CD4-positive, alpha-beta T cell (primary cell): ENCODE measurements around the gene GANAB. TPM values are rescaled to one million over a fixed set of nuclear protein-coding genes. Genes with fewer than 3 reads are reported as not detected.

ENCODE experiments used
- ATAC-seq: fragments of 200-7000 bp; cut with Tn5 transposase; one replicate; pipeline ENCODE4 v1.10.0; 2022; ENCODE audit warnings: mild to moderate bottlenecking; ENCODE audit not compliant: poor library complexity
- CTCF ChIA-PET: fragments of 350-600 bp; sonication (Branson Sonifier 250); formaldehyde crosslinking; loops from one replicate; lab custom pipeline; 2021; ENCODE audit warnings: antibody characterized with exemption, inconsistent platforms; lab: Charles Lee
- POLR2A ChIA-PET: fragments of 350-600 bp; sonication (Branson Sonifier 250); formaldehyde crosslinking; loops from one replicate; lab custom pipeline; 2021; ENCODE audit warnings: antibody characterized with exemption, inconsistent platforms; lab: Charles Lee
- DNase-seq, 14 experiments: peaks; one replicate each; pipeline ENCODE4 v3.0.0-alpha.2; 2013 to 2020; ENCODE audit warnings: mixed read lengths in 2 of 14
- H3K27ac ChIP-seq, 2 donors: one replicate each; pipeline versions ENCODE4 v1.5.1 to v1.7.0; 2013; ENCODE audit warnings: low read length in 2 of 2, low read depth in 1 of 2, mild to moderate bottlenecking in 1 of 2
- H3K27me3 ChIP-seq, 2 experiments: 1 replicate in 1 of 2; 2 replicates in 1 of 2; pipeline versions ENCODE4 v1.6.1 to v1.7.0; 2013; ENCODE audit warnings: low read length in 2 of 2, control low read depth in 1 of 2, mild to moderate bottlenecking in 1 of 2, moderate library complexity in 1 of 2; ENCODE audit not compliant: insufficient read depth in 2 of 2, control insufficient read depth in 1 of 2
- H3K36me3 ChIP-seq: one replicate; pipeline ENCODE4 v1.6.1; 2013; ENCODE audit warnings: low read length, control low read depth; ENCODE audit not compliant: insufficient read depth
- H3K4me1 ChIP-seq: one replicate; pipeline ENCODE4 v1.6.1; 2013; ENCODE audit warnings: low read length, control low read depth; ENCODE audit not compliant: insufficient read depth
- H3K4me3 ChIP-seq: one replicate; pipeline ENCODE4 v1.5.1; 2013; ENCODE audit warnings: mild to moderate bottlenecking, low read length, moderate library complexity
- H3K9me3 ChIP-seq, 2 experiments: 1 replicate in 1 of 2; 2 replicates in 1 of 2; pipeline versions ENCODE4 v1.6.1 to v1.7.0; 2013; ENCODE audit warnings: low read length in 2 of 2, mild to moderate bottlenecking in 2 of 2, control low read depth in 1 of 2, moderate library complexity in 1 of 2; ENCODE audit not compliant: control insufficient read depth in 1 of 2, insufficient read depth in 1 of 2
- H3K27ac Mint-ChIP-seq: one replicate; pipeline ENCODE4 v1.8.0; 2020; ENCODE audit warnings: mixed read lengths
- H3K27me3 Mint-ChIP-seq: one replicate; pipeline ENCODE4 v1.8.0; 2021; ENCODE audit warnings: mixed read lengths
- H3K36me3 Mint-ChIP-seq: one replicate; pipeline ENCODE4 v1.8.0; 2021; ENCODE audit warnings: low read depth, mixed read lengths
- H3K4me1 Mint-ChIP-seq: one replicate; pipeline ENCODE4 v1.8.0; 2021; ENCODE audit warnings: low read depth, mixed read lengths
- H3K4me3 Mint-ChIP-seq: one replicate; pipeline ENCODE4 v1.8.0; 2020; ENCODE audit warnings: mild to moderate bottlenecking, mixed read lengths
- H3K9me3 Mint-ChIP-seq: one replicate; pipeline ENCODE4 v1.8.0; 2020; ENCODE audit warnings: mixed read lengths
- intact Hi-C, 2 experiments: fragments of 100-400 bp; cut with DNase I in 1 of 2; cut with micrococcal nuclease in 1 of 2; formaldehyde crosslinking; loops; one replicate each; pipeline versions ENCODE4 v1.15.1 to v1.9.0; 2023 to 2025; cut with DNase I, micrococcal nuclease
- total RNA-seq, 174 experiments: library from RNA in 2 of 174; stranded (reverse) in 2 of 174; gene quantifications; one replicate each; pipeline ENCODE4 v1.2.3 and lab custom pipeline; 2021 to 2026
- TF ChIP-seq, protein P1 (sequence below): fragments of 200-600 bp; IDR thresholded peaks from one replicate; pipeline ENCODE4 v1.8.0; 2022; ENCODE audit warnings: antibody characterized with exemption, mild to moderate bottlenecking

GANAB gene
- total RNA-seq, 2 experiments from 2014 or later, result 181 to 182 TPM

- H3K4me3 ChIP-seq, result no peak overlapping the region
- H3K4me1 ChIP-seq, result peaks cover 60% of the 10 kb centered on the region
- TF ChIP-seq, protein P1, sequence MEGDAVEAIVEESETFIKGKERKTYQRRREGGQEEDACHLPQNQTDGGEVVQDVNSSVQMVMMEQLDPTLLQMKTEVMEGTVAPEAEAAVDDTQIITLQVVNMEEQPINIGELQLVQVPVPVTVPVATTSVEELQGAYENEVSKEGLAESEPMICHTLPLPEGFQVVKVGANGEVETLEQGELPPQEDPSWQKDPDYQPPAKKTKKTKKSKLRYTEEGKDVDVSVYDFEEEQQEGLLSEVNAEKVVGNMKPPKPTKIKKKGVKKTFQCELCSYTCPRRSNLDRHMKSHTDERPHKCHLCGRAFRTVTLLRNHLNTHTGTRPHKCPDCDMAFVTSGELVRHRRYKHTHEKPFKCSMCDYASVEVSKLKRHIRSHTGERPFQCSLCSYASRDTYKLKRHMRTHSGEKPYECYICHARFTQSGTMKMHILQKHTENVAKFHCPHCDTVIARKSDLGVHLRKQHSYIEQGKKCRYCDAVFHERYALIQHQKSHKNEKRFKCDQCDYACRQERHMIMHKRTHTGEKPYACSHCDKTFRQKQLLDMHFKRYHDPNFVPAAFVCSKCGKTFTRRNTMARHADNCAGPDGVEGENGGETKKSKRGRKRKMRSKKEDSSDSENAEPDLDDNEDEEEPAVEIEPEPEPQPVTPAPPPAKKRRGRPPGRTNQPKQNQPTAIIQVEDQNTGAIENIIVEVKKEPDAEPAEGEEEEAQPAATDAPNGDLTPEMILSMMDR, result peak; percentile 71
- H3K27ac Mint-ChIP-seq, result peak overlapping the region; percentile 89
- no peaks in the 10 kb centered on the region for H3K9me3 Mint-ChIP-seq
- no peaks in the 10 kb centered on the region for H3K27me3 Mint-ChIP-seq
- ChIA-PET POLR2A (interaction anchor here (0.6 to 4.4 kb wide), 21 partner anchors 7 to 262 kb away, joined by 3 to 177 read pairs (median 50); partner anchors contain the start of genes AHNAK, B3GAT3, BSCL2 and C11orf98), CTCF (interaction anchor here (0.6 to 2.6 kb wide), 7 partner anchors 19 to 138 kb away, joined by 3 to 20 read pairs (median 5); partner anchors contain the start of genes EML3 and ROM1)
- peaks cover 75% of the 10 kb centered on the region for H3K4me1 Mint-ChIP-seq
- no peaks in the 10 kb centered on the region for H3K27me3 ChIP-seq
- peak overlapping the region in 1 of 2 donors; percentile 97 for H3K27ac ChIP-seq
- peak; percentile 9 for ATAC-seq
- H3K4me3 Mint-ChIP-seq, result peak overlapping the region; percentile 87
- H3K9me3 ChIP-seq, result no peaks in the 10 kb centered on the region
- peak; percentile 64 to 90 (median 74) for DNase-seq
- H3K36me3 Mint-ChIP-seq, result peaks cover 77% of the 10 kb centered on the region
- peaks cover 58% of the 10 kb centered on the region for H3K36me3 ChIP-seq
- intact Hi-C loops, result loop anchor here (1.0 to 5.0 kb wide), 7 partner anchors 36 to 269 kb away; partner anchors contain the start of genes LBHD1 (in 2 of the 2), UQCC3 (in 2 of the 2), BSCL2 (in 1 of the 2) and GNG3 (in 1 of the 2)
Measured at GRCh38 chr11:62593434-62594044, 52.9 kb downstream of the GANAB start.

DNA sequence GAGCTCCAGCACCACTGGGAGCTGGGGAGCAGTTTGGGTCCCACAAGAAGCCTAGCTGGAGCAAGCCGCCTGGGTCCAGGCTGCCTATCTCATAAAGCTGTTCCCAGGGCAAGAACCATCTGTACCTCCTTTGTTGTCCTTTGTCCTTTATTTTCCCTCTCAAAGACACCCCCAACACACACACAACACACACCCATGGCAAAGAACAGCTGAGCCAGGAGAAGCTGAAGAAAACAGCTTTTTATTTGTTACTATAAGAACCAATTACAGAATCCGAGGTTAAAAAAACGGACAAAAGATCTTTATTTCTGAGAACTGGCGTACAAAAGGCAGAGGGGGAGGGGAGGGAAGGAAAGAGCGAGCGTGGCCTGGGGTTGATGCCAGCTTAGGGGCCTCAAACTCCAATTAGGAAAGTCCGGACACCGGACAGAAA, 53.4 kb downstream of the GANAB start:
- H3K9me3 Mint-ChIP-seq, result no peaks in the 10 kb centered on the region
- H3K36me3 ChIP-seq, result peaks cover 58% of the 10 kb centered on the region
- ChIA-PET POLR2A (interaction anchor here (0.6 to 4.4 kb wide), 21 partner anchors 7 to 288 kb away, joined by 3 to 177 read pairs (median 50); partner anchors contain the start of genes AHNAK, B3GAT3, BSCL2 and C11orf98), CTCF (interaction anchor here (0.6 to 2.6 kb wide), 9 partner anchors 8 to 168 kb away, joined by 3 to 20 read pairs (median 7); partner anchors contain the start of genes EML3, GANAB, MTA2 and ROM1)
- TF ChIP-seq, protein P1, result no peak
- intact Hi-C loops, result loop anchor here (1.0 to 5.0 kb wide), 9 partner anchors 7 to 269 kb away; partner anchors contain the start of genes LBHD1 (in 2 of the 2), UQCC3 (in 2 of the 2), BSCL2 (in 1 of the 2) and EML3 (in 1 of the 2)
- peaks cover 73% of the 10 kb centered on the region for H3K36me3 Mint-ChIP-seq
- H3K4me1 ChIP-seq, result peaks cover 54% of the 10 kb centered on the region
- no peak overlapping the region for H3K4me3 ChIP-seq
- peak overlapping the region; percentile 51 for H3K4me3 Mint-ChIP-seq
- ATAC-seq (no peak), DNase-seq (no peak)
- no peaks in the 10 kb centered on the region for H3K9me3 ChIP-seq
- H3K27me3 ChIP-seq, result no peaks in the 10 kb centered on the region
- no peaks in the 10 kb centered on the region for H3K27me3 Mint-ChIP-seq
- peaks cover 71% of the 10 kb centered on the region for H3K4me1 Mint-ChIP-seq
- H3K27ac ChIP-seq, result peak overlapping the region; percentile 95 to 97
- peak overlapping the region; percentile 89 for H3K27ac Mint-ChIP-seq

GRCh38 chr11:62592146-62592815, 54.1 kb downstream of the GANAB start:
- Histone ChIP-seq H3K27ac (peak overlapping the region; percentile 95 to 97), H3K4me1 (peaks cover 47% of the 10 kb centered on the region), H3K9me3 (no peaks in the 10 kb centered on the region), H3K27me3 (no peaks in the 10 kb centered on the region), H3K4me3 (peak overlapping the region; percentile 98), H3K36me3 (peaks cover 58% of the 10 kb centered on the region)
- Mint-ChIP-seq H3K36me3 (peaks cover 73% of the 10 kb centered on the region), H3K9me3 (no peaks in the 10 kb centered on the region), H3K27me3 (no peaks in the 10 kb centered on the region), H3K4me1 (peaks cover 72% of the 10 kb centered on the region), H3K27ac (peak overlapping the region; percentile 89), H3K4me3 (peak overlapping the region; percentile 91)
- ATAC-seq (no peak), DNase-seq (no peak)
- ChIA-PET POLR2A (interaction anchor here (0.8 to 4.4 kb wide), 53 partner anchors 8 to 1247 kb away, joined by 3 to 177 read pairs (median 10); partner anchors contain the start of genes AHNAK, B3GAT3, BSCL2 and C11orf98), CTCF (interaction anchor here (0.7 to 2.6 kb wide), 18 partner anchors 9 to 289 kb away, joined by 3 to 20 read pairs (median 8); partner anchors contain the start of genes B3GAT3, C11orf98, CSKMT and EEF1G)
- intact Hi-C loops, result loop anchor here (1.0 to 5.0 kb wide), 8 partner anchors 8 to 270 kb away; partner anchors contain the start of genes LBHD1 (in 2 of the 2), UQCC3 (in 2 of the 2), BSCL2 (in 1 of the 2) and EML3 (in 1 of the 2)
- TF ChIP-seq, protein P1, result no peak
